GM12891 (cell line): ENCODE data around the gene EMB.

ENCODE experiments used
- POLR2A ChIP-seq: IDR thresholded peaks from 2 replicates; pipeline ENCODE4 v1.6.1; 2011; ENCODE audit warnings: low read depth, low read length, control low read depth
- POLR2AphosphoS5 ChIP-seq: IDR thresholded peaks from 2 replicates; pipeline ENCODE4 v1.6.1; 2011; ENCODE audit warnings: low read depth, low read length, control low read depth
- POU2F2 ChIP-seq: IDR thresholded peaks from 2 replicates; pipeline ENCODE4 v1.6.1; 2011; ENCODE audit warnings: low read depth, mild to moderate bottlenecking, control low read depth, low read length, moderate library complexity
- TAF1 ChIP-seq: IDR thresholded peaks from 2 replicates; pipeline ENCODE4 v1.6.1; 2011; ENCODE audit warnings: low read depth, low read length, control low read depth

GRCh38 chr5:50476549-50476948 lies 35.5 kb upstream of the EMB start:
- TF ChIP-seq POLR2AphosphoS5 (no peak), POLR2A (no peak), TAF1 (no peak), POU2F2 (peak; percentile 60; the same call in 1 of the 2 replicates)
